Muscle of leg (tissue), 11 donors: ENCODE measurements around the gene KCNJ4. TPM values are rescaled to one million over a fixed set of nuclear protein-coding genes. Genes with fewer than 3 reads are reported as not detected.

ENCODE experiments used
- DNase-seq: peaks from one replicate; pipeline ENCODE4 v3.0.0; 2013
- H3K27ac ChIP-seq: one replicate; pipeline ENCODE4 v1.5.1; 2013; ENCODE audit warnings: mild to moderate bottlenecking, low read length, control low read depth
- H3K27me3 ChIP-seq: one replicate; pipeline ENCODE4 v1.6.1; 2013; ENCODE audit warnings: low read length; ENCODE audit not compliant: control insufficient read depth, insufficient read depth
- H3K36me3 ChIP-seq: one replicate; pipeline ENCODE4 v1.6.1; 2013; ENCODE audit warnings: low read length; ENCODE audit not compliant: control insufficient read depth, insufficient read depth
- H3K4me1 ChIP-seq: one replicate; pipeline ENCODE4 v1.6.1; 2013; ENCODE audit warnings: low read length; ENCODE audit not compliant: control insufficient read depth, insufficient read depth
- H3K4me3 ChIP-seq: one replicate; pipeline ENCODE4 v1.5.1; 2013; ENCODE audit warnings: low read length, control low read depth
- H3K9me3 ChIP-seq: replicated peaks from 2 replicates; pipeline ENCODE4 v1.6.1; 2013; ENCODE audit warnings: low read depth, low read length; ENCODE audit not compliant: control insufficient read depth
- WGBS: methylation state at CpG from one replicate; pipeline ENCODE4 v1.1.5; 2013; ENCODE audit warnings: missing lambda C conversion rate; ENCODE audit not compliant: insufficient coverage; 5-methylcytosine and 5-hydroxymethylcytosine counted together
- polyA plus RNA-seq, 8 donors: library from polyadenylated mRNA; unstranded; fragments of 120-200 nt; gene quantifications; one replicate each; pipeline versions ENCODE4 v1.2.1 to v1.2.3, GENCODE V29; 2013; ENCODE audit warnings: inconsistent platforms in 1 of 8, low replicate concordance in 1 of 8; ENCODE audit not compliant: insufficient read length in 8 of 8, insufficient read depth in 1 of 8
- total RNA-seq: library from RNA; stranded (reverse); fragments of 120-200 nt; gene quantifications from one replicate; pipeline ENCODE4 v1.2.4, GENCODE V29; 2013

KCNJ4 gene
- total and polyA plus RNA-seq, 9 donors, result 0.27 to 0.80 (median 0.37) TPM

DNA sequence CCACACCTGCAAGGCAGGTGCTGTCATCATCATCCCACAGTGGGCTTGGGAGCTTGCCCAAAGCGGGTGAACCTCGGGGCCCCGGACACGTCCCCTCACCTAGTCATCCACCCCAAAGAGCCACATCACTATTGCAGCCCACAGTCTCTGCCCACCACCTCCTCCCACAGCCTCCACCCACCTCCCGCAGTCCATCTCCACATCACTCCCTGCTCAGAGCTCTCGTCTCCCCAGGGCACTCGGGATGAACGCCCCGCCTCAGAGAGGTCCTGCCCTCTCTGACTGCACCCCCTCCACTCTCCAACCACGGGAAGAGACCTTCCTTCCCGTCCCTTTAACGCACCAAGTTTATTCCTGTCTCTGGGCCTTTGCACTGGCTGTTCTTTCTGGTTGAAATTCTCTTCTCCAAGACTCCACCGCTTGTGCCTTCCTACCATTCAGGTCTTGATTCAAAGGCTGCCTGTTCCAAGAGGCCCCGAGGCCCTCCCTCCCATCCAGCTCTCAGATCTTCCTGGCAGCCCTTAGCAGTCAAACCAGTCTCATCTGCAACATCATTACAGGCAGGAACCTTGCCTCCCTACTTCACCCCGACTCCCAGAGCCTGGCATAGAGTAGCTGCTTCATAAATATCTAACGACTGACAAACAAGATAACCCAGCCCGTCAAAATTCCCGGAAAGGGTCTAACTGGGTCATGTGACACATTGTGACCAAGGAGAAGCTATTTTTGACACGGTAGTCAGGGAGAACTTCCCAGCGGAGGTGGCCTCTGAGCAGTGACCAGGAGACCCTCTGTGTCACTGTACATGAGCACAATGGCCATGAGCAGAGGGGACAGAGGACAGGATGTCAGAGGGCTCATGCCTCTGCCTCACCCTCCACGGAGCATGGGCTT, 11.1 kb downstream of the KCNJ4 start:
- 54% methylated on average over 19 of the region's 21 CpGs for WGBS
- Histone ChIP-seq H3K9me3 (no peaks in the 10 kb centered on the region), H3K27ac (no peak overlapping the region), H3K27me3 (peaks cover 44% of the 10 kb centered on the region), H3K36me3 (no peaks in the 10 kb centered on the region), H3K4me3 (no peak overlapping the region), H3K4me1 (peaks cover 6% of the 10 kb centered on the region)
- DNase-seq, result no peak

- DNase-seq, result no peak
- peaks cover 3% of the 10 kb centered on the region for H3K4me1 ChIP-seq
- H3K4me3 ChIP-seq, result no peak overlapping the region
- peaks cover 44% of the 10 kb centered on the region for H3K27me3 ChIP-seq
- no peaks in the 10 kb centered on the region for H3K36me3 ChIP-seq
- WGBS, result 54% methylated on average over 13 of the region's 13 CpGs
- H3K9me3 ChIP-seq, result no peaks in the 10 kb centered on the region
- no peak overlapping the region for H3K27ac ChIP-seq
Measured at GRCh38 chr22:38442967-38443627, 11.9 kb downstream of the KCNJ4 start.

- Histone ChIP-seq H3K27me3 (peaks cover 40% of the 10 kb centered on the region), H3K4me1 (peaks cover 3% of the 10 kb centered on the region), H3K27ac (no peak overlapping the region), H3K36me3 (no peaks in the 10 kb centered on the region), H3K9me3 (no peaks in the 10 kb centered on the region), H3K4me3 (no peak overlapping the region)
- DNase-seq, result no peak
- WGBS, result 68% methylated on average over 11 of the region's 16 CpGs
Measured at GRCh38 chr22:38441620-38442287, 13.2 kb downstream of the KCNJ4 start.

- Histone ChIP-seq H3K9me3 (no peaks in the 10 kb centered on the region), H3K36me3 (no peaks in the 10 kb centered on the region), H3K27me3 (peaks cover 37% of the 10 kb centered on the region), H3K4me3 (no peak overlapping the region), H3K4me1 (no peaks in the 10 kb centered on the region), H3K27ac (no peak overlapping the region)
- 78% methylated on average over 12 of the region's 14 CpGs for WGBS
- no peak for DNase-seq
Measured at GRCh38 chr22:38440747-38441350, 14.2 kb downstream of the KCNJ4 start.

DNA sequence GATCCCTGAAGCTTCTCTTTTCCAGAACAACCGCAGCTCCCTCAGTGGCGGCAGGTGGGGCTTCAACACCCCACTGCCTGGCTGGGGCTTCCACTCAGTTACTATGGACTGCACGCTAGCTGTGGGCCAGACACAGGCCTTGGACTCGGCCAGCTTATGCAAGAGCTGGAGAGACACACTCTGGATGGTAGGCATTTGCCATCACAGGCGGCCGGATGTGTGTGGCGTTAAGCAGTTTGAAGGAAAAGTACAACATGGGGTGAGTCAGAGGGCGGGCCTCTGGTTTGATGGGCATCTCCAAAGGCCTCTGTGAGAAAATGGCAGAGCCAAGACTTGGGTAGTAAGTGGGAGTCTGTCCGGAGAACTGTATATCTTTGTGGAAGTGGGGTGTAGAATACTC, 17.6 kb downstream of the KCNJ4 start:
- no peak overlapping the region for H3K4me3 ChIP-seq
- DNase-seq, result no peak
- H3K9me3 ChIP-seq, result no peaks in the 10 kb centered on the region
- H3K36me3 ChIP-seq, result no peaks in the 10 kb centered on the region
- H3K27me3 ChIP-seq, result peaks cover 11% of the 10 kb centered on the region
- H3K4me1 ChIP-seq, result no peaks in the 10 kb centered on the region
- no peak overlapping the region for H3K27ac ChIP-seq
- WGBS, result 89% methylated on average over 9 of the region's 9 CpGs

- WGBS, result 87% methylated on average over 11 of the region's 15 CpGs
- no peak for DNase-seq
- peaks cover 11% of the 10 kb centered on the region for H3K27me3 ChIP-seq
- H3K36me3 ChIP-seq, result no peaks in the 10 kb centered on the region
- no peaks in the 10 kb centered on the region for H3K4me1 ChIP-seq
- H3K27ac ChIP-seq, result no peak overlapping the region
- no peak overlapping the region for H3K4me3 ChIP-seq
- H3K9me3 ChIP-seq, result no peaks in the 10 kb centered on the region
Measured at GRCh38 chr22:38436629-38437395, 18.2 kb downstream of the KCNJ4 start.

- H3K4me1 ChIP-seq, result no peaks in the 10 kb centered on the region
- no peak overlapping the region for H3K4me3 ChIP-seq
- H3K27ac ChIP-seq, result no peak overlapping the region
- 33% methylated on average over 1 of the region's 4 CpGs for WGBS
- no peaks in the 10 kb centered on the region for H3K9me3 ChIP-seq
- no peak for DNase-seq
- peaks cover 7% of the 10 kb centered on the region for H3K27me3 ChIP-seq
- H3K36me3 ChIP-seq, result no peaks in the 10 kb centered on the region
Measured at GRCh38 chr22:38435965-38436364, 19.0 kb downstream of the KCNJ4 start.

DNA sequence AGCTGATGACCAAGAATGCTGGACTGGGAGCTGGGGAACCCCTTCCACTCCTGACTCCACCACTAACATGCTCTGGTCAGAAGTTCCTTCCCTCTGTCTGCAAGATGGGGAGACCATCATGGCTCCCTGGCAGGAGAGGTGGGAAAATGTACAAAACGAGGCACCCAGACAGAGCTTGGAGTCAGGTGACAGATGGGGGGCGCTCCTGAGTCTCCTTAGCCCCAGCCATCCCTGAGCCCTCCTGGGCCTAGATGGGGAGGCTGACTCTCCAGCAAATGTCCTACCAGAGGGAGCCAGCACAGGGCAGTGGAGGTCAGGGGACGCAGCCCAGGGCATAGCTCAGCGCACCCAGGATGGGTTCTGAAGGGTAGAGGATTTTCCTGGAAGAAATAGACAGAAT, 20.0 kb downstream of the KCNJ4 start:
- H3K27ac ChIP-seq, result no peak overlapping the region
- H3K36me3 ChIP-seq, result no peaks in the 10 kb centered on the region
- H3K4me3 ChIP-seq, result no peak overlapping the region
- no peaks in the 10 kb centered on the region for H3K27me3 ChIP-seq
- no peaks in the 10 kb centered on the region for H3K4me1 ChIP-seq
- WGBS, result 62% methylated on average over 4 of the region's 4 CpGs
- DNase-seq, result no peak
- H3K9me3 ChIP-seq, result no peaks in the 10 kb centered on the region

DNA sequence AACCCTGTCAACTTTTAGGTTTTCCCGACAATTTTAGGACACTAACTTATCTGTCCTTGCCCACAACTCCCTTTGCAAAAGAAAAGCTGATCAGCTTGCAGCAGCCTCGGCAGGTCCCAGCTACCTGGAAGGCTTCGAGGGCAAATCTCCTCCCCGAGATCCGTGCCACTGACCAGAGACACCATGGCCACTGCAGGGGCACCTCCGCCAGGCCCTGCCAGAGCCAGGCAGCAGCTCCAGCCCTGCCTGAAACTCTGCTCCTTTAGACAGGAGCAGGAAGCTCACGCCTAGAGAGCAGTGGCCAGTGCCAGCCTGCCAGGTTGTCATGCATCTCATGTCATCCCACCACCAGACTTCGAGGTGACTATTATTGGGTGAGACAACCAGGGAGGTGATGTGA, 21.1 kb downstream of the KCNJ4 start:
- DNase-seq, result no peak
- no peak overlapping the region for H3K27ac ChIP-seq
- peaks cover 7% of the 10 kb centered on the region for H3K4me1 ChIP-seq
- no peaks in the 10 kb centered on the region for H3K36me3 ChIP-seq
- no peaks in the 10 kb centered on the region for H3K9me3 ChIP-seq
- 86% methylated on average over 7 of the region's 8 CpGs for WGBS
- H3K27me3 ChIP-seq, result no peaks in the 10 kb centered on the region
- H3K4me3 ChIP-seq, result no peak overlapping the region
